ENCODE data around the gene ZBTB7B.
"Not testable (repeated sequence)": the region's sequence is repeated elsewhere in the genome, so short reads cannot be mapped to it uniquely, and the experiment has no call there.

ZBTB7B gene

GRCh38 chr1:154969246-154969645 is 33.4 kb upstream of the ZBTB7B start:
- no peak for DNase-seq

GRCh38 chr1:154969860-154970452 is 32.6 kb upstream of the ZBTB7B start:
- DNase-seq = no peak

GRCh38 chr1:154970631-154971340 is 31.8 kb upstream of the ZBTB7B start, which contains the start of gene SHC1:
TSS of gene SHC1 (minus strand) at chr1:154970747. CDS start at chr1:154970526, 221 bp downstream.
- DNase-seq = no peak

- DNase-seq = no peak
These were observed 31.1 kb upstream of the ZBTB7B start for GRCh38 chr1:154971341-154971998.

GRCh38 chr1:154972213-154972516 is 30.4 kb upstream of the ZBTB7B start:
- no peak for DNase-seq

- DNase-seq = no peak
These were observed 29.9 kb upstream of the ZBTB7B start for GRCh38 chr1:154972517-154973343.

GRCh38 chr1:154973344-154974101 is 29.1 kb upstream of the ZBTB7B start:
- peak; percentile 85 to 86 for DNase-seq

GRCh38 chr1:154974102-154974807 is 28.3 kb upstream of the ZBTB7B start, which contains the start of gene CKS1B:
TSS of gene CKS1B (plus strand) at chr1:154974681. CDS start at chr1:154974746, 65 bp downstream.
- peak; percentile 99 to 100 for DNase-seq

GRCh38 chr1:154974808-154975408 is 27.7 kb upstream of the ZBTB7B start:
- peak; percentile 94 for DNase-seq

- no peak for DNase-seq
These were observed 27.1 kb upstream of the ZBTB7B start for GRCh38 chr1:154975409-154976059.

- DNase-seq = not testable (repeated sequence)
These were observed 24.8 kb upstream of the ZBTB7B start for GRCh38 chr1:154977762-154978161.

GRCh38 chr1:154978360-154978759 is 24.2 kb upstream of the ZBTB7B start:
- DNase-seq = no peak

GRCh38 chr1:154982341-154982740 is 20.3 kb upstream of the ZBTB7B start:
- DNase-seq = no peak

- peak; percentile 97 to 99 for DNase-seq
These were observed 19.5 kb upstream of the ZBTB7B start, which contains the start of gene FLAD1 for GRCh38 chr1:154982897-154983648. TSS of gene FLAD1 (plus strand) at chr1:154983344. CDS start at chr1:154983695, 351 bp downstream.

- DNase-seq = no peak
These were observed 18.7 kb upstream of the ZBTB7B start for GRCh38 chr1:154983776-154984466.

- DNase-seq = not testable (repeated sequence)
These were observed 15.9 kb upstream of the ZBTB7B start for GRCh38 chr1:154986736-154987135.

GRCh38 chr1:154987326-154987725 is 15.3 kb upstream of the ZBTB7B start:
- DNase-seq = no peak

GRCh38 chr1:154988058-154988954 is 14.3 kb upstream of the ZBTB7B start:
- DNase-seq = no peak
